HG02884 (cell line): ENCODE data around the gene DGCR8.
A peak's percentile ranks its signal among the peaks of the same experiment; 100 is the strongest.
"Not testable (repeated sequence)": the region's sequence is repeated elsewhere in the genome, so short reads cannot be mapped to it uniquely, and the experiment has no call there.

ENCODE experiments used
- ATAC-seq: cut with Tn5 transposase; IDR thresholded peaks from one replicate; pipeline ENCODE4 v1.9.1; 2021; ENCODE audit warnings: mild to moderate bottlenecking, moderate library complexity; ENCODE audit not compliant: unreplicated experiment

Gene DGCR8

DNA sequence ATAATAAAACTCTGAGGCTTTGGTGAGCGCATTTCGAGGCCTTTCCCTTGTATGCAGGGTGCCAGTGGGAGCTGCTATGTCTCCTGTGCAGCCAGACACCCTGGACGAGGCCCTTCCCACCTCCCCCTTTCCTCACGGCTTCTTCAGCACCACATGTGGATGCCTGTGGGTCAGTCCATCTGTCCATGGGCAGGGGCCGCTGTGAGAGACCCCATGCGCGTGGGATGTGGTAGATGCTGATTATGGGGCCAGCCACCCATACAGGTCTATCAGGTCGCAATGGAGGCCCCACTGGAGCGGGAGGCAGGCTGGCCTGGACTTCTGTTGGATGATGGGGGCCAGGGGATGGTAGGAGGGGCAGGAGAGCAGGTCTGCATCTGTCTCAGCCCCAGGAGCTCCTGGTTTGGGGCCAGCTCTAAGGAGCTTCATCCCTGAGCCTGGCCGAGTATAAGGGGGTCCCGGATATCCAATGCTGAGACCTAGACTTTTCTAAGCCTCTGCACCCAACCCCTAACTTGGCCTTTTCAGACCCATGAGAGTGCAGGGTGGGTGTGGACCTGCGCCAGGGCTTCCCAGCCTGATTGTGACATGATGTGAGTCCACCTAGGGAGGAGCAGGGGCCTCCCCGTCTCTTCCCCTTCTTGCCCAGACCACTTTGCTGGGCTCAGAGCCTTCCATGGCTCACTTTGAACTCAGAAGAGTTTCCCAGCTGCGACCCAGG lies 14.0 kb upstream of the DGCR8 start:
- ATAC-seq, result no peak

DNA sequence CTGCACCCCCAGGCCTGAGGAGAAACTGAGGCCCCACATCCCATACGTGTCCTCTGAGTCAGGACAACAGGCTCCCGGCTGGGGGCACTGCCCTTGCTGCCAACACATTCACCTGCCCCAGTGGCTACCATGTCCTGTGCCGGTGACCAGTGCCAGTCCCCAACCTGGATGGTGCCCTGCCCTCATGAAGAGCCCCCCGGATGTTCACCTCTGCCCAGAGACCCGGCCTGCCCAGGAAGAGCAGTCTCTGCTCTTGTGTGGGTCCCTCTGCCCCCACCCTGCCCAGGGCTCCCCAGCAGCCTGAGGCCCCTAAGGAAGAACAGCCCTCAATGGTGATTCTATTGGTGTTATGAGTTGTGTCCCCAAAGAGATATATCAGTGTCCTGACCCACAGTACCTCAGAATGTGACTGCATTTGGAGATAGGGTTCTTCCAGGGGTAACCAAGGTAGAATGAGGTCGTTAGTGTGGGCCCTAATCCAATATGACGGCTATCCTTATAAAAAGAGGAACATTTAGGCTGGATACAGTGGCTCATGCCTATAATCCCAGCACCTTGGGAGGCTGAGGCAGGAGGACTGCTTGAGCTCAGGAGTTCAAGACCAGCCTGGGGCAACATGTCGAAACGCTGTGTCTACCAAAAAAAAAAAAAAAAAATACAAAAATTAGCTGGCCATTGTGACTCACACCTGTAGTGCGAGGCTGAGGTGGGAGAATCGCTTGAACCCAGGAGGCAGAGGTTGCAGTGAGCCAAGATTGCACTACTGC lies 13.2 kb upstream of the DGCR8 start:
- no peak for ATAC-seq

DNA sequence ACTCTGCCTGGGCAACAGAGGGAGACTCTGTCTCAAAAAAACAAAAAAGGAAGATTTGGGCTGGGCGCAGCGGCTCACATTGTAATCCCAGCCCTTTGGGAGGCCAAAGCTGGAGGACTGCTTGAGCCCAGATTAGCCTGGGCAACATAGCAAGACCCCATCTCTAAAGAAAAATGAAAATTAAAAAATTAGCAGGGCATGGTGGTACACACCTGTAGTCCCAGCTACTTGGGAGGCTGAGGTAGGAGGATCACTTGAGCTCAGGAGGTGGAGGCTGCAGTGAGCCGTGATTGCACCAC lies 12.7 kb upstream of the DGCR8 start:
- not testable (repeated sequence) for ATAC-seq

DNA sequence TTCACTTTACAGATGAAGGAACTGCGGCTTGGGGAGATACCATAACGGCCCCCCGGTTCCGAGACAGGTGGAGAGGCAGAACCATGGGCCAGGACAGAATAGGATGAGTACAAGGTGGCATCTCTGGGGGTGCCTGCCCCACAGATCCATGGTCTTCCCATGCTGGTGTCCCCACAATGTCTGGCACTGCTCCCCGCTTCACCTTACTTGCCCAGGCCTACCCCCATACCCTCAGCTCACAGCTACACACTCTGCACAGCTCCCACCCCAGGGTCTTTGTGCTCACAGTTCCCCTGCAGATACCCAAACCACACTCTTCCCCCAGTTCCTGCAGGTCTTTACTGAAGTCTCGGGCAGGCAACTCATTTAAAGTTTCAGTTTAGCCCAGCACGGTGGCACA lies 11.4 kb upstream of the DGCR8 start:
- ATAC-seq, result no peak

DNA sequence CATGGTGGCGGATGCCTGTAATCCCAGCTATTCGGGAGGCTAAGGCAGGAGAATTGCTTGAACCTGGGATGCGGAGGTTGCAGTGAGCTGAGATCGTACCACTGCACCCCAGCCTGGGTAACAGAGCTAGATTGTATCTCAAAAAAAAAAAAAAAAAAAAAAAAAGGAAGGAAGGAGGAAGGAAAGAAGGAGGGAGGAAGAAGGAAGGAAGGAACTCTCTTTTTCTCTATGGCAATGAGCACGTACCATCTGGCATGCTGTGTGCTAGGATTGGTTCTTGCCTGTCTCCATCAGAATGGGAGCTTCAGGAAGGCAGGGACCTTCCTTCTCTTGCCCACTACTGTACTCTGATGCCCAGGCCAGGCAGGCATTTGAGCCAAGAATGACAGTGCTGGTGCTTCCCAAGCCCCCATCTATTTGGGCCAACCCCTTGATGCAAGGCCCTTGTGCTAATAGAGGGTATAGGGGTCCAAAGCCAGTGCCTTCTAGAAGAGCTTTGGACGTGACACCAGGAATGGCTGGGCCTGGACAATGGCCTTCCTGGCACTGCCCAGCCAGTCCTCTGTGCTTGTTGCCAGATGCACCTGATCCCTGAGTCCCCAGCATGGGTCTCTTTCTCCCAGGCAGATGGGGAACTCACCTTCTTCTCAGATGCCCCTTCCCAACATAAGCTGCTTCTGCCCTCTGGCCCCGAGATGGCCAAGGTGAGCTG lies 10.6 kb upstream of the DGCR8 start:
- ATAC-seq, result no peak

DNA sequence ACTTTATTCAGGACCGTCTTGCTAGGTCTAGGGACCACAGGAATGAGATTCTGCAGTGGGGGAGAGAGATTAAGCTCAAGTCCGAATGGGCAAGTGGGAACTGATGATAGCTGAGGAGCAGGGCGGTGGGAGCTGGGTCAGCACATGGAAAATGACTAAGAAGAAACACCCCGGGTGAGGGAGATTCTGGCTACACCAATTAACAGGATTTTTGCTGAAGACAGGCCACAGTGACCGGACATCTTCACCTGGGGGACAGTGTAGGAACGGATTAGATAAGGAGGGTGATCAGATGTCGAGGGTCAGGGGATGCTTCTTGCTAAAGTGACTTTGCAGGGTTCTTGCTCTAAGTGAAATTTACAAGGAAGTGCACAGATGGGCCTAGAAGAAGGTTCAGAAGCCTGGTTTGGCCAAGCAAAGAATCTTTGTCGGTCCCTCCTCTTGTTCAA lies 8.5 kb upstream of the DGCR8 start:
- no peak for ATAC-seq

DNA sequence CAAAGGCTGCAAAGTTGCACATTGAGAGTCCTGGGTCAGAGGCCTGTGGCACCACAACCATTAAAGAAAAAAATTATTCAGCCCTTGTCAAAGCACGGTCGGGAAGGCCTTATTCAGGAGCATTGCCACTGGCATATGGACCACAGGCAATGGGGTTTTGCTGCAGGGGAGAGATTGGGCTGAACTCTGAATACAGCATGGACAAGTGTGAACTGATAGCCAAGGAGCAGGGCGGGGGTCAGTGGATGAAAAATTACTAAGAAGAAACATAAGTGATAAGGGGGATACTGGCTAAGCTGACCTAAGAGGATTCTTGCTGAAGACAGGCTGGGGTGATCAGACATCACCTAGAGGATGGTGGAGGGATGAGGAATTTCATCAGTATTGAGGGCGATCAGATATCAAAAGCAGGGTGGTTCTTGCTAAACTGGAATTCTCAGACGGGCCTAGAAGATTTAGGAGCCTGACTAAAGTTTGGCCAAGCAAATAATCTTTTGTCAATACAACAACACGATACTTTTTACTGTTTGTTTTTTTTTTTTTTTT lies 3.3 kb upstream of the DGCR8 start:
- no peak for ATAC-seq

DNA sequence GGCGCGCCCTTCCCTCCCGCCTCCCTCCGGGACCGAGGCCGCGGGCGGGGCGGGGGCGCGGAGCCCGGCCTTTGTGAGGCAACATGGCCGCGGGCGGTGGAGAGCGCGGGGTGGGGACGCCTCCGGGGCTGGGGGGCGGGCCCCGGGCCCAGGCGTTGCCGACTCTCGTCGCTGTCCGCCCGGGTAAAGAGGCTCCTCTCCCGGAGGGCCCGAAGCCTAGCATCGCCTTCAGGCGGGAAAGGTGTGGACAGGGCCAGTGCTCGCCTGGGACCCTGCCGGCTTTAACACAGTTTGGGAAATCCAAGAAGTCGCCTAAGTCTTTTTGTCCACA lies 369 bp downstream of the DGCR8 start:
- peak; percentile 54 for ATAC-seq

DNA sequence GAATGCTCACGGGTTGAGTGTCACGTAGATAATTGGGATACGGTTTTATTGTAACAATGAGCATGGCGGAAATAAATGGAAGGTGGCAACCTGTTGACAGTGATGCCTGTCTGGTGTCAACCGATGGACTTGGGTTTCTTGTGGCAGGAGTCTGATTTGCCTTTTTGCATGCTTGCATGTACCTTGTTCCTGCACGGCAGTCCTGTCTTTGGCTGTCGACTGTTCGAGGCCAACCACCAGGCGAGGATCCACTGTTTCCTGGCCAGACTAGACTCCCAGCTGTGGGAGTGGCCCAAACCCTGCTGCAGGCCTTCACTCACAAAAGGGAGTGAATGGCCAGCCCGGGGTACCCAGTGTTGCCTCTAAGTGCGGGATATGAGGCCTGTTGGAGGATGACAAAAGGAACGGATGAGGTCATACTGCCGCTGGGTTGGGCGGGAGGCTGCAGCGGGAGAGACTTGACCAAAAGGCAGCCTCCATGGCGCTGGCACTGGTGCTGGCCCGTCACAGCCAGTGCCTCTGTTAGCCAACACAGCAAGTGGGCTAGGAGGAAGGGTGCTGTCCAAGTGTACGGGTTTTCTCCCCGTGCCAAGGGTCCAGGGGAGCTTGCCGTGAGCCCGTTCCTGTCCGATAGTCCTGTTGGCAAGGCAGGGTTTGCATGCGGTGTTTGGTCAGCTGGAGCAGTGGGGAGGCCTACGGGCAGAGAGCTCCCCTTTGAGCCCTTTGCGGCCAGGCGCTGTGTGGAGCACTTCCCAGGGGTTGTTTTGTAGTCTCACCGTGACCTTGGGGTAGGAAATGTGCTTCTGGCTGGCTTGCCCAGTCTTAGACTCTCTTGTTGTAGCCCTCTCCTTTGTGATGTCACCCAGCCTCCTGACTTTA lies 974 bp downstream of the DGCR8 start:
- ATAC-seq, result no peak

DNA sequence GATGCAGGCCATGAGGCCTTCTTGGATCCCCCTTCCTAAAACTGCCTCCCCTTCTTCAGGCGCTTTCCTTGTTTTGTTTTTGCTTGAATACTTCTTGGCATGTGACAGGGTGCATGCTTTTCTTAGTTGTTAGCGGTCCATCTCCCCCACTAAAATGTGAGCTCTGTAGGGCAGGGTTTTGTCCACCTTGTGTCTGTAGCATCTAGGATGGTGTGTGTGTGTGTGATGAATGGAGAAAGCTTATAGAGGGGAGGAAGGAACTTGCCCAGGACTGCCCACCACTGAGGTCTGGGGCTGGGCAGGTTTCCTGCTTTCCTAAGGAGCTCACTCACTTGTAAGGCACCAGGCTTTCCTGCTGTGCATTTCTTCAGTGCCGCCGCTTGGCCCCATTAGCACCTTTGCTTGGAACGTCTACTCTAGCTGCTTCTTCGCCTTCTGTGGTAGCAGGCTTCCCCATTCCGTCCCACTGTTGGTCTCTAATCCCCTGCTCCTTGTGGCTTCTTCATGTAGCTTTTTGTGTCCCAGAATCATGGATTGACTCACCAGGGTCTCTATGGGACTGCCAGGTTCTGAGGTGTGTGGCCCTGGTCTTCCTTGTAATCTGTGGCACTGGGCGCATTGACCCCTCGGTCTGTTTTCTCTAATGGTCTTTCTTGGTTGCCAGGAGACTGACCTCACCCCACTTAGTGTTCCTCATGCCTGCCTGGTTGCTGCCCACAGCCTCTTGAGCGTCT lies 3.3 kb downstream of the DGCR8 start:
- ATAC-seq, result no peak

DNA sequence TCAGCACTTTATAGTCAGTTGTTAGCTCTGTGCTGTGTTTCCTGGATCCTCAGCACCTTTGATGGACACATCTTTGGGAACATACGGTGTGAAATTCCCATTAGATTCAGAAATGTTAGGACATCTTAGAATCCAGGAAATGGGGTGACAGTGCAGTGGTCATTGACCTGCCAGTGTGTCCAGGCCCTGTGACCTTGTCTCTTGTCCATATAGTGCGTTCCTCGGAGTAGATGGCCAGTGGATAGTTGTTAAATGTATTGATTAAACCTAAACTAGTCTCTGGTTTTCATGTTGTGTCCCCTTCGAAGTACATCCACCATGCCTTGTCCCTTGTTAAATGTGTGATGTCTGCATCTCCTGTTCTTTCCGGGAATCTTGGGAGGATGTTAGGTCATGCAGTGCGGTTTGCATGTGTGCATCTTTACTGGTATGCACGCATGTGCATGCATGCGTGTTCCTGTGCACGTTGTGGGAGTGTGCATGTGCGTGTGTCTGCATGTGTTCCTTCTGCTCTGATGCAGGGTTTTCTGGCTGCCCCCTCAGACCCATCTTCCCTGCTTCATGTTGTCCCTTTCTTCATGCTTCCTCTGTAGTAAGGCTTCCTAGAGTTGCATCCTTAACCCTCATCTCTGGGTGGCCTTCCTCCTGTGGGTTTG lies 4.0 kb downstream of the DGCR8 start:
- no peak for ATAC-seq

DNA sequence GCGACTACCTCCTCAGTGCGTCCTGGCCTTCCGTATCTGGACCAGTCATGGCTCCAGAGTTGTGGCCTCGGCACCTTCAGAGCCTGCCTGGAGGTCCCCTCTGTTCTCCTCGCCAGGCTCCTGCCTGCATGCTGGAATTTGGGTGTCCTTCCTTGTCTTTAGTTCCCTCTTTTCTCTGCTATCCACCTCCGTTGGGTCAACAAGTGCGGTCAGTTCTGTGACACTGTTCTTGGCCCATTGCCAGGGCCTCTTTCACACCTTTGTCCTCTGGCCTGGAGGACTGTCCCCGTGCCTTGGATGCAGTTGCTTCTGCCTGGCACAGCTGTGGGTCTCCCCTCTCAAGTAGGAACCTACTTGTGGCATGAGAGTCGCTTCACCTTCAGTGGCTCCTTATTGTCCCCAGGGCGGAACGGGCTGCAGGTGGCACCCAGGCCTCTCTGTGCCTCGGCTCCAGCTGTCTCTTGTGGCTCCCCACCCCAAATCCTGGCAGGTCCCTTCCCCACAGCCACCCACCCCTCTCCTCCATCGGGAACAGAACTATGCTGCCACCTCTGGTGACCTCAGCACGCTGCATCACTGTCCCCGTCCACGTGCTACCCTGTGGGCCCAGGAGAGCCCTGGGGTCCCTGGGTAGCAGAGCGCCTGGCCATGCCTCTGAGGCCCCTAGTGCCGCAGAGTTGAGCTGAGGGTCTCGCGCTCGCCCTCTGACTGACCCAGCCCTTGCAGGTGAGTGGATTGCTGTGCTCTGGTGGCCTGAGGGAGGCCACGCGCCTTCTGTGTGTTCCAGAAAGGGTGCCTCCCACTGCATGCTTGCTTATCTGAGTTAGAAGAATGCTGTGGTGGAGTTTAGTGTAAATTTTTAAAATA lies 4.7 kb downstream of the DGCR8 start:
- ATAC-seq, result no peak

DNA sequence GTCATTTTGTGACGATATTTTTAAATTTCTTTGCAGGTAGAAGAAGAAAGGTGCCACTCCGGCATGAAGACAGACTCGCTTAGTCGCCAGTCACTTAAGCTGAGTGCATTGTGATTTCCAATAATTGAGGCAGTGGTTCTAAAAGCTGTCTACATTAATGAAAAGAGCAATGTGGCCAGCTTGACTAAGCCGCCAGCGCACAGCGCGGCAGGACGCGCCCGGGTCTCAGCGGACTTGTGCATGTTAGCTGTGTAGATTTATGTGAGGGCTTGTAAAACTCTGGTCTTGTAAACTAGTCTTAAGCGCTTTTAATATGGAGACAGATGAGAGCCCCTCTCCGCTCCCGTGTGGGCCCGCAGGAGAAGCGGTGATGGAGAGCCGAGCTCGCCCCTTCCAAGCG lies 5.6 kb downstream of the DGCR8 start:
- no peak for ATAC-seq

DNA sequence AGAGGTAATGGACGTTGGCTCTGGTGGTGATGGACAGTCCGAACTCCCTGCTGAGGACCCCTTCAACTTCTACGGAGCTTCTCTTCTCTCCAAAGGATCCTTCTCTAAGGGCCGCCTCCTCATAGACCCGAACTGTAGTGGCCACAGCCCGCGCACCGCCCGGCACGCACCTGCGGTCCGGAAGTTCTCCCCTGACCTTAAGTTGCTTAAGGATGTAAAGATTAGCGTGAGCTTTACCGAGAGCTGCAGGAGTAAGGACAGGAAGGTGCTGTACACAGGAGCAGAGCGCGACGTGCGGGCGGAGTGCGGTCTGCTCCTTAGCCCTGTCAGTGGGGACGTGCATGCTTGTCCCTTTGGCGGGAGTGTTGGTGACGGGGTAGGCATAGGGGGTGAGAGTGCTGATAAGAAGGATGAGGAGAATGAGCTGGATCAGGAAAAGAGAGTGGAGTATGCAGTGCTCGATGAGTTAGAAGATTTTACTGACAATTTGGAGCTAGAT lies 6.1 kb downstream of the DGCR8 start:
- no peak for ATAC-seq

DNA sequence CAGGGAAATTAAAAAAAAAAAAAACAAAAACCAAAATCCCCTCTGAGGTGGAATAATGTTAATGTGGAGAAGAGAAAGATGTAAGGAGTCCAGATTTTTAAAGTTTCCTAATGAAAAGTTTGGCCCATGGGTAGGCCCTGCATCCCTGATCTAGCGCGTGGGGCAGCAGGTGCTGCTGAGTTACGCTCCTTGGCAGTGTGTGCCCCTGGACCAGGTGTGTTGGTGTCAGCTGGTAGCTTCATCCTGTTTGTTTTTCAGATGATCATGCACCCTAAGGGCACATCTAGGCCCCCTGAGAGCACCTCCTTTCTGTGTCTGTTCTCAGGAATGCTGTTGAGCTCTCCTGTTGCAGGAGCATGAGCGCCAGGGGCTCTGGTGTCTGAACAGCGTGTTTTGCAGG lies 6.7 kb downstream of the DGCR8 start:
- ATAC-seq, result no peak

DNA sequence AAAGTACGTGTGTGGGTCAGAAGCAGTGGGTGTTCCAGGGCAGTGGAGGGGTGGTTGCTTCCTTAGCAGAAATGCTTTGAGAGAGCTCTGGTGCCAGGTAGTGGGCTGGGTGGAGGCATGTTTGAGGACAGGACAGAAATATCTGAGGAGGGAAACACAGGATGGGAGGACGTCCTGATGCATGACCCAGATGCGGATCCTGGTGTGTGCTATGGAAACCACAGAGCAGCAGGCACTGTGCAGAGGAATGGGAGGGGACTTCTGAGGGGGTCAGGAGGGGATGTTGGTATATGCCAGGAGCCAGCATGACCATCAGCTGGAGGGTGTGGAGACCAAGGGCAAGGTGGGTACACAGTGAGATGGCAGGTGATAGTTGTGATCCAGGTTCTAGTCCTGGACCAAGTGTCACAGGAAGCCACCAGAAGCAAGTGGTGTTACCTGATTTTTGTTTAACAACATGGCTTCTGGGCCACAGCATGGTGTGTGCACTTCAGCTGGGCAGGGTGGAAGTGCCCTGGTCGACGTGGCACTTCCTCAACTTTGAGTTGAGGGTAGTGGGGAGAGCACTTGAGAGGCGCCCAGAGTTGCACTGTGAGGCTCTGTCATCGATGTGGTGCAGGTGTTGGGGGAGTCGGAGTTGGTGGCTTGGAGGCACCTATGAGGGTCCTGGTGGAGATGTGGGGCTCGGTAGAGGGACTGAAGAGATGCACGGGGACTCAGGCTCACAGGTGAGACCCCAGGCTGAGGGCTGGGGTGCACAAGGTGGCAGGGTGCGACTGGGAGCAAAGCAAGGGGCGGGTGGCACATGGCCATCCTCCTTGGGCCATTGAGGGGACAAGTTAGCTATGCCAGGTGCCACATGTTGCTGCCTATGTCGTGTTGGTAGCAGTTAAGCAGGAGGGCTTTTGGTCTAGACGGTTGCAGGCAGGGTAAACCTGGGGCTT lies 7.5 kb downstream of the DGCR8 start:
- ATAC-seq, result no peak

DNA sequence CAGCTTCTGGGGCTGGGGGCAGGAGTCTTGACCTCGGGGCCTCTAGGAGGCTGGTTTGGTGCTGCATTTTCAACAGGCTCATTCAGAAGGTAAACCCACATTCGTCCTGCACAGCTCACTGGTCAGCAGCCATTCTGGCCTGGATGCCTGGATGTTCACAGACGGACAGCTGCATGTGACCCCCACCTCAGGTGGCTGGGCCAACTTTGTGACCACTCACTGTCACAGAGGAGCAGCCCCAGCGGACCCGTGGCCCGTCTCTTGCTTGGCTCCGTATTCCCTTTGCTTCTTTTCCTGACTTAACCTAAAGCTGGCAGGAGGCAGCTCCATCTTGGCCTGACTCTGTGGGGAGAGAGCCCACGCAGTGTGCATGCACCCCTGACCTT lies 8.2 kb downstream of the DGCR8 start:
- ATAC-seq, result no peak
